Activated CD8-positive, alpha-beta T cell treated with anti-CD3 and anti-CD28 coated beads for 36 hours (primary cell): ENCODE measurements around the gene TNFRSF25. TPM values are rescaled to one million over a fixed set of nuclear protein-coding genes. Genes with fewer than 3 reads are reported as not detected.

Source experiments
- ATAC-seq: fragments of 200-7000 bp; cut with Tn5 transposase; one replicate; pipeline ENCODE4 v1.10.0; 2021; ENCODE audit warnings: mild to moderate bottlenecking, moderate library complexity
- CTCF ChIA-PET: fragments of 350-600 bp; sonication (Branson Sonifier 250); formaldehyde crosslinking; loops from one replicate; lab custom pipeline; 2021; ENCODE audit warnings: antibody characterized with exemption; lab: Charles Lee
- POLR2A ChIA-PET: fragments of 350-600 bp; sonication (Branson Sonifier 250); formaldehyde crosslinking; loops from one replicate; lab custom pipeline; 2021; ENCODE audit warnings: antibody characterized with exemption; lab: Charles Lee
- DNase-seq: peaks from one replicate; pipeline ENCODE4 v3.0.0-alpha.2; 2020
- H3K27ac Mint-ChIP-seq: one replicate; pipeline ENCODE4 v1.8.0; 2021; ENCODE audit warnings: mild to moderate bottlenecking, mixed read lengths
- H3K27me3 Mint-ChIP-seq: one replicate; pipeline ENCODE4 v1.8.0; 2021; ENCODE audit warnings: mixed read lengths
- H3K36me3 Mint-ChIP-seq: one replicate; pipeline ENCODE4 v1.8.0; 2021; ENCODE audit warnings: low read depth, mixed read lengths
- H3K4me1 Mint-ChIP-seq: one replicate; pipeline ENCODE4 v1.8.0; 2021; ENCODE audit warnings: low read depth, mixed read lengths
- H3K4me3 Mint-ChIP-seq: one replicate; pipeline ENCODE4 v1.8.0; 2021; ENCODE audit warnings: mild to moderate bottlenecking, moderate library complexity, mixed read lengths
- H3K9me3 Mint-ChIP-seq: one replicate; pipeline ENCODE4 v1.8.0; 2021; ENCODE audit warnings: mixed read lengths
- intact Hi-C: fragments of 100-400 bp; cut with micrococcal nuclease; formaldehyde crosslinking; loops from one replicate; pipeline ENCODE4 v1.10.0; 2022
- total RNA-seq, 2 experiments: library from RNA; stranded (reverse); gene quantifications; one replicate each; pipeline ENCODE4 v1.2.3, GENCODE V29; 2021
- TF ChIP-seq, protein P1 (sequence below): fragments of 200-600 bp; IDR thresholded peaks from one replicate; pipeline ENCODE4 v1.8.0; 2022; ENCODE audit warnings: antibody characterized with exemption, mild to moderate bottlenecking

Gene TNFRSF25
- total RNA-seq, 2 experiments from 2014 or later = 55.8 to 57.8 TPM

DNA sequence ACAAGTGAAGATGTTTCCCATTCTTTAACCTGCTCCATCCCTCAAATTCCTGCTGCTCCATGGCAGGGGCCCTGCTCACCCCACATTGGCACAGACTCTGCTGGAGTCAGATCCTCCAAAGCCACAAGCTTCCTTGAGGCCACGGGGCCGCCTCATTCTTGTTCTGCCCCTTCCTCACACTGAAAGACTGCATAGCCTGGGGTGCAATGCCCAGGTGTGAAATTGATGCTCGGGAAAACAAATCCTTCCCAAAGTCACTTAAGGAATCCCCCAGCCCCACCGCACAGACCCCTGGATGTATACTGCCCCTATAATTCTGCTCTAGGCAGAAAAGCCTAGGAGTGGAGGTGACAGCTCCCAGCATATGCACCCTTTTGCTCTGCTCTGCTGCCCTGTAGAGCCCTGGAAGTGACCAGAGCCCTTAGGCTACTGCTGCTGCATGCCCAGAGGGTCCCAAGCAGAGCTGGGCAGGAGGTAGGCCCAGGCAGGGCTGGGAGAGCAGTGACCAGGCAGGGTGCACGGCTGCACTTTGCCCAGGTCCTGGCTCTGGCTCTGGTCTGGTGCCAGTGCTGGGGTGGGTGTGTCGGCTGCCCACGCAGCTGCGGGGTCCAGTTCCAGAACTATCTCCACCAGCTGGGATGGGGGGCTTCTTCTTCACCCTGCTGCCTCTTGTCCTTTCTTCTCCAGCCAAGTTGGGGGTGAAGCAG lies 47.9 kb downstream of the TNFRSF25 start:
- Mint-ChIP-seq H3K27ac (no peak overlapping the region), H3K36me3 (no peaks in the 10 kb centered on the region), H3K9me3 (no peaks in the 10 kb centered on the region), H3K4me3 (no peak overlapping the region), H3K27me3 (peaks cover 73% of the 10 kb centered on the region), H3K4me1 (peaks cover 11% of the 10 kb centered on the region)
- intact Hi-C loops = no loop called here
- ATAC-seq (no peak), DNase-seq (no peak)
- TF ChIP-seq, protein P1, sequence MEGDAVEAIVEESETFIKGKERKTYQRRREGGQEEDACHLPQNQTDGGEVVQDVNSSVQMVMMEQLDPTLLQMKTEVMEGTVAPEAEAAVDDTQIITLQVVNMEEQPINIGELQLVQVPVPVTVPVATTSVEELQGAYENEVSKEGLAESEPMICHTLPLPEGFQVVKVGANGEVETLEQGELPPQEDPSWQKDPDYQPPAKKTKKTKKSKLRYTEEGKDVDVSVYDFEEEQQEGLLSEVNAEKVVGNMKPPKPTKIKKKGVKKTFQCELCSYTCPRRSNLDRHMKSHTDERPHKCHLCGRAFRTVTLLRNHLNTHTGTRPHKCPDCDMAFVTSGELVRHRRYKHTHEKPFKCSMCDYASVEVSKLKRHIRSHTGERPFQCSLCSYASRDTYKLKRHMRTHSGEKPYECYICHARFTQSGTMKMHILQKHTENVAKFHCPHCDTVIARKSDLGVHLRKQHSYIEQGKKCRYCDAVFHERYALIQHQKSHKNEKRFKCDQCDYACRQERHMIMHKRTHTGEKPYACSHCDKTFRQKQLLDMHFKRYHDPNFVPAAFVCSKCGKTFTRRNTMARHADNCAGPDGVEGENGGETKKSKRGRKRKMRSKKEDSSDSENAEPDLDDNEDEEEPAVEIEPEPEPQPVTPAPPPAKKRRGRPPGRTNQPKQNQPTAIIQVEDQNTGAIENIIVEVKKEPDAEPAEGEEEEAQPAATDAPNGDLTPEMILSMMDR = no peak
- POLR2A ChIA-PET = no interaction called here
- CTCF ChIA-PET = interaction anchor here (1.2 to 10.7 kb wide), 3 partner anchors 9 to 20 kb away, joined by 3 to 79 read pairs (median 16); no protein-coding TSS in a partner anchor

DNA sequence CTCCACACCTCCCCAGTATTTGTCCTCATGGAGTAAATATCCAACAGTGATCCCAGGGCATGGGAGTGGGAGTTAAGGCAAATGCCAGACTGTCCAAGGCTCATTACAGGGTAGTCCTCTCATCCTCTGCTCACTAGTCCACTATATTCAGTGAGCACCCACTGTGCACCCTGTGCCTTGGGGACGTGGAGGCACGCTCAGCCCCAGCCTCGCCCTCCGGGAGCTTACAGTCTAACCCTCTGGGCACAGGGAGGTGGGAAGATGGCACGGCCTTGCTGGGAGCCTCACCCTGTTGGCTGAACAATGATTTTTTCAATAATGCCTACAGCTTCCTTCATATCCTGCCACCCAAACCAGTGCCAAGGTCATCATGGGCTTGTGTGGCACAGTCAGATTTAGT lies 49.1 kb downstream of the TNFRSF25 start:
- DNase-seq (no peak), ATAC-seq (no peak)
- TF ChIP-seq, protein P1 = no peak
- POLR2A ChIA-PET = no interaction called here
- Mint-ChIP-seq H3K27ac (no peak overlapping the region), H3K9me3 (no peaks in the 10 kb centered on the region), H3K36me3 (no peaks in the 10 kb centered on the region), H3K27me3 (peaks cover 71% of the 10 kb centered on the region), H3K4me3 (no peak overlapping the region), H3K4me1 (peaks cover 11% of the 10 kb centered on the region)
- intact Hi-C loops = no loop called here
- CTCF ChIA-PET = interaction anchor here (1.1 to 10.7 kb wide), 3 partner anchors 8 to 12 kb away, joined by 3 to 79 read pairs (median 3); no protein-coding TSS in a partner anchor

DNA sequence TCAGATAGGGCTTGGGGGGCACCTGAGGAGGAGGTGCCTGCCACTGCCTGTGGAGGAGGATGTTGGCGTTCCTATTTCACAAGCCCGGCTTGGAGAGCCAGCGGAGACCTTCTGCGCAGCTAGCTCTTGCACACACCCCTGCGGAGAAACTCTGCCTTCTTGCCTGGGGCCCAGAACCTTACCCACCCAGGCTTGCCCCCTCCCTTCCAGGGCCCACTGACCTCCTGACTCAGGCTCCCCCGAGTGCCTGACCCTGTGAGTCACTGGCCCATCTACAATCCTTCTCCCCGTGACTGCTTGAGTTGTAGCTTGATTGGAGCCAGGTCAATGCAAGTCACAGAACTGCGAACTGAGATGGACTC lies 49.7 kb downstream of the TNFRSF25 start:
- ChIA-PET POLR2A (interaction anchor here (1.1 kb wide), 1 partner anchor 58 kb away, joined by 4 read pairs; no protein-coding TSS in a partner anchor), CTCF (interaction anchor here (1.0 to 10.7 kb wide), 3 partner anchors 10 to 22 kb away, joined by 3 to 79 read pairs (median 4); no protein-coding TSS in a partner anchor)
- H3K36me3 Mint-ChIP-seq = no peaks in the 10 kb centered on the region
- TF ChIP-seq, protein P1 = no peak
- ATAC-seq = no peak
- no peak overlapping the region for H3K27ac Mint-ChIP-seq
- H3K9me3 Mint-ChIP-seq = no peaks in the 10 kb centered on the region
- intact Hi-C loops = no loop called here
- H3K27me3 Mint-ChIP-seq = peaks cover 65% of the 10 kb centered on the region
- no peak for DNase-seq
- no peak overlapping the region for H3K4me3 Mint-ChIP-seq
- peaks cover 11% of the 10 kb centered on the region for H3K4me1 Mint-ChIP-seq

DNA sequence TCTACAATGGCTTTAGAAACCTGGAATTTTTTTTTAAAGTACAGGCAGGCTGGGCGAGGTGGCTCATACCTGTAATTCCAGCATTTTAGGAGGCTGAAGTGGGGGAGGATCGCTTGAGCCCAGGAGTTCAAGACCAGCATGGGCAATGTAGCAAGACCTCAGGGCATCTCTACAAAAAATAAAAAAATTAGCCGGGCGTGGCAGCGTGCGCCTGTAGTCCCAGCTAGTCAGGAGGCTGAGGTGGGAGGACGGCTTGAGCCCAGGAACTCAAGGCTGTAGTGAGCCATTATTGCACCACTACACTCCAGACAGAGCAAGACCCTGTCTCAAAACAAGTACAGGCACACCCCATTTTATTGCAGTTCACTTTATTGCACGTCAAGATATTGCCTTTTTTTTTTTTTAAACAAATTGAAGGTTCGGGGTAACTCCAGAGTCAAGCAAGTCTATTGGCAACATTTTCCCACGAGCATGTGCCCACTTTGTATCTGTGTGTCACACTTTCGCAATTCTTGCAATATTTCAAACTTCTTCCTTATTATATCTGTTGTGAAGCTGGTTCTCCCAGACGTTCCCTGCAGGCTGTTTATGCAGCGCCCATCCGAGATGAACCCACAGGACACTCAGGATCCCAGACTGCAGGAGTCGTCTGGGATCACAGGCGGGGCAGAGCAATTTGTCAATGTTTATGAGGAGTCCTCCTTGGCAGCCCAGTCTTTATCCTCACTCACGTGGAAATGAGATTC lies 50.9 kb downstream of the TNFRSF25 start:
- Mint-ChIP-seq H3K9me3 (no peaks in the 10 kb centered on the region), H3K27me3 (peaks cover 55% of the 10 kb centered on the region), H3K4me3 (no peak overlapping the region), H3K27ac (no peak overlapping the region), H3K36me3 (no peaks in the 10 kb centered on the region), H3K4me1 (peaks cover 11% of the 10 kb centered on the region)
- ChIA-PET POLR2A (interaction anchor here (1.1 kb wide), 1 partner anchor 56 kb away, joined by 4 read pairs; no protein-coding TSS in a partner anchor), CTCF (interaction anchor here (0.8 to 10.7 kb wide), 19 partner anchors 8 to 169 kb away, joined by 3 to 79 read pairs (median 4); partner anchors contain the start of gene ESPN)
- no peak for ATAC-seq
- DNase-seq = no peak
- intact Hi-C loops = no loop called here
- TF ChIP-seq, protein P1 = no peak
